Measurements from ENCODE around the gene BCL3.
"Not testable (repeated sequence)": the region's sequence is repeated elsewhere in the genome, so short reads cannot be mapped to it uniquely, and the experiment has no call there.

BCL3 gene

DNA sequence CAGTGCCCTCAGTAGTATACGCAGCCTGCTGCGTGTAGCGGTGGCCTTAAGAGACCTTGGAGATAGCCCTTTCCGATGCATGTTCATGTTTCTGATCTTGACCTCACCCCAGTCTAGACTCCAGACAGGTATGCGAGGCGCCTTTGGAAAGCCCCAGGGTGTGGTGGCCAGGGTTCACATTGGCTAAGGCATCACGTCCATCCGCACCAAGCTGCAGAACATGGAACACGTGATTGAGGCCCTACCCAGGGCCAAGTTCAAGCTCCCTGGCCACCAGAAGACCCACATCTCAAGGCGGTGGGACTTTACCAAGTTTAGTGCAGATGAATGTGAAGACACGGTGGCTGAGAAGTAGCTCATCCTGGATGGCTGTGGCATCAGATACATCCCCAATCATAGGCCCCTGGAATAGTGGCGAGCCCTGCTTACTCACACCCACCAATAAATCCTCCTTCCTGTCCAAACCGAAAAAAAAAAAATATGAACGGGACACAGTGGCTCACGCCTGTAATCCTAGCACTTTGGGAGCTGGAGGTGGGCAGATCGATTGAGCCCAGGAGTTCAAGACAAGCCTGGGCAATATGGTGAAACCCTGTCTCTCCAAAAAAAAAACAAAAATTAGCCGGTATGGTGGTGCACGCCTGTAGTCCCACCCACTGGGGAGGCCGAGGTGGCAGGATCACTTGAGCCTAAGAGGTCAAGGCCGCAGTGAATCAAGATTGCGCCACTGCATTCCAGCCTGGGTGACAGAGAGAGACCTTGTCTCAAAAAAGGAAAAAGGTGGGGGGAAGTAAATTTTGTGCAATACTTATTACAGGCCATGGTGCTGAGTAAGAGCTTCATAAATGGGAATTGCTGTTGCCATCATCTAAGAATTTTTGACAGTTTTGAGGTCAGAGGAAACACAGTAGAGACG is 16.8 kb downstream of the BCL3 start:
- Histone ChIP-seq H3K27ac (ENCODE audit: insufficient read depth in 1 of 2, low read depth in 1 of 2, low read length in 2 of 2, poor library complexity in 1 of 2, severe bottlenecking in 2 of 2) (no peak overlapping the region), H3K27me3 (replicated peaks in 2 of 5; ENCODE audit: control insufficient read depth in 4 of 5, insufficient read depth in 5 of 5, low read length in 4 of 5) (no peaks in the 10 kb centered on the region), H3K4me1 (ENCODE audit: control extremely low read depth in 1 of 4, control insufficient read depth in 4 of 4, insufficient read depth in 4 of 4, low read length in 3 of 4) (peaks cover 3 to 48% (median 26%) of the 10 kb centered on the region in 4 experiments), H3K9me3 (ENCODE audit: control extremely low read depth in 1 of 5, control insufficient read depth in 4 of 5, insufficient read depth in 2 of 5, low read depth in 1 of 5, low read length in 4 of 5) (peaks cover 0 to 3% (median 0%) of the 10 kb centered on the region in 5 experiments), H3K36me3 (ENCODE audit: control insufficient read depth in 4 of 4, insufficient read depth in 4 of 4, low read length in 3 of 4) (peaks cover 0 to 4% (median under 1%) of the 10 kb centered on the region in 4 experiments), H3K4me3 (ENCODE audit: control insufficient read depth in 1 of 7, extremely low read depth in 1 of 7, insufficient read depth in 4 of 7, low read depth in 2 of 7, low read length in 6 of 7) (no peak overlapping the region)
- 96% methylated on average over 18 of the region's 22 CpGs for WGBS (ENCODE audit: insufficient coverage)
- POLR2A ChIA-PET: interaction anchor here (1.0 to 2.1 kb wide), 3 partner anchors 8 to 12 kb away, joined by 5 to 11 read pairs (median 7); no protein-coding TSS in a partner anchor
- CTCF ChIA-PET: interaction anchor here (0.9 to 12.9 kb wide), 7 partner anchors 8 to 74 kb away, joined by 3 to 306 read pairs (median 6); no protein-coding TSS in a partner anchor
- peak in 2 of 3 donors; percentile 47 to 50 for DNase-seq

DNA sequence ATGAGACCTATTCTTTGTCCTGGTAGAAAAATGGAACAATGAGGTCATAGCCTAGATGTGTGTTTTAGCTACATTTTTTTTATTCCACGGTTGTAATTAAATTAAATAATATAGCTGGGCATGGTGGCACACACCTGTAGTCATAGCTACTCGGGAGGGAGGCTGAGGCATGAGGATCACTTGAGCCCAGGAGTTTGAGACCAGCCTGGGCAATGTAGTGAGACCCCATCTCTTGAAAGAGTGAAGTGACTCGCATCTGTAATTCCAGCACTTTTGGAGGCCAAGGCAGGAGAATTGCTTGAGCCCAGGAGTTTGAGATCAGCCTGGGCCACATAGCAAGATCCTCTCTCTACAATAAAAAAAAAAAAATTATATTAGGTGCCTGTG is 17.4 kb downstream of the BCL3 start:
- ChIA-PET POLR2A (interaction anchor here (1.0 to 2.1 kb wide), 3 partner anchors 8 to 12 kb away, joined by 5 to 11 read pairs (median 7); no protein-coding TSS in a partner anchor), CTCF (interaction anchor here (1.3 to 12.9 kb wide), 7 partner anchors 9 to 77 kb away, joined by 4 to 306 read pairs (median 6); no protein-coding TSS in a partner anchor)
- DNase-seq: no peak
- peaks cover 0 to 2% (median 0%) of the 10 kb centered on the region in 4 experiments for H3K36me3 ChIP-seq (ENCODE audit: control insufficient read depth in 4 of 4, insufficient read depth in 4 of 4, low read length in 3 of 4)
- peaks cover 3 to 47% (median 26%) of the 10 kb centered on the region in 4 experiments for H3K4me1 ChIP-seq (ENCODE audit: control extremely low read depth in 1 of 4, control insufficient read depth in 4 of 4, insufficient read depth in 4 of 4, low read length in 3 of 4)
- no peak overlapping the region for H3K4me3 ChIP-seq (ENCODE audit: control insufficient read depth in 1 of 7, extremely low read depth in 1 of 7, insufficient read depth in 4 of 7, low read depth in 2 of 7, low read length in 6 of 7)
- no peak overlapping the region for H3K27ac ChIP-seq (ENCODE audit: insufficient read depth in 1 of 2, low read depth in 1 of 2, low read length in 2 of 2, poor library complexity in 1 of 2, severe bottlenecking in 2 of 2)
- peaks cover 0 to 3% (median 0%) of the 10 kb centered on the region in 5 experiments for H3K9me3 ChIP-seq (ENCODE audit: control extremely low read depth in 1 of 5, control insufficient read depth in 4 of 5, insufficient read depth in 2 of 5, low read depth in 1 of 5, low read length in 4 of 5)
- H3K27me3 ChIP-seq (replicated peaks in 2 of 5; ENCODE audit: control insufficient read depth in 4 of 5, insufficient read depth in 5 of 5, low read length in 4 of 5): no peaks in the 10 kb centered on the region
- 96% methylated on average over 2 of the region's 3 CpGs for WGBS (ENCODE audit: insufficient coverage)

DNA sequence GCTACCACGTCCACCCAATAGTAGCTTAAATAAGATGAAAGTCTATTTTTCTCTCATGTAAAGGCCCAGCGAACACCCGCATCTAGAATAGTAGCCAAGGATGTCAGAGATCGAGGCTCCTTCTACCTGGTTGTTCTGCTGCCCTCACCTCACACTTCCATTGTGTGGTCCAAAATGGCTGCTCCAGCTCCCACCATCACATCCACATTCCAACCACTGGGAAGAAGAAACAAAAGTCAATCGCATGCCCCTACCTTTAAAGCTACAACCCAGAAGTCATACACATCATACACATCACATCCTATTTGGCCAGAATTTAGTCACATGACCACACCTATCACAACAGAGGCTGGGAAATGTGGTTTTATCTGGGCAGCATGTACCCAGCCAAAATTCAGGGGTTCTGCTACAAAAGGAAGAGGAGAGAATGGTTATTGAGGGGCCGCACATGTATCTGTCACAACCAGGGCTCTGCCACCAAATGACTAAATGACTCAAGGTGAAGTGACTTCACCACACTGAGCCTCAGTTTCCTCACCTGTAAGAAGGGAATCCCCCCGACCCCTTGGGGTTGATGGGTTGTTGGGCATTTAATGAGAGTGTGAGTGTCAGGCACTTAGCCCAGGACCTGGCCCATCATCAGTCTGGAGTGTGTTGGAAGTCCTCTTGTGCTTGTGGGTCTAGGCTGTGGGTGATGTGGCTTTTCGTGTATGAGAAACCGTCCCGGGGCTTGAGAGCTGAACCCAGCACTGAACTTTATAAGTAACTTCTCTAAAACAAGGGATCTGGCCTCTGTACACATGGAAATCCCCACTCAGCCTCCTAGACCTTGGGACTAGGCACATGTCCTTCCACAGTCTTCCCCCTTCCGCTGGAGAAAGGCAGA is 19.0 kb downstream of the BCL3 start:
- peak in 2 of 3 donors; percentile 55 to 66 for DNase-seq
- ChIA-PET CTCF (interaction anchor here (0.8 to 13.3 kb wide), 8 partner anchors 10 to 79 kb away, joined by 3 to 306 read pairs (median 5); no protein-coding TSS in a partner anchor), POLR2A (interaction anchor here (0.6 to 5.4 kb wide), 3 partner anchors 11 to 43 kb away, joined by 4 to 36 read pairs (median 5); no protein-coding TSS in a partner anchor)
- Histone ChIP-seq H3K4me3 (ENCODE audit: control insufficient read depth in 1 of 7, extremely low read depth in 1 of 7, insufficient read depth in 4 of 7, low read depth in 2 of 7, low read length in 6 of 7) (no peak overlapping the region), H3K27me3 (replicated peaks in 2 of 5; ENCODE audit: control insufficient read depth in 4 of 5, insufficient read depth in 5 of 5, low read length in 4 of 5) (no peaks in the 10 kb centered on the region), H3K9me3 (ENCODE audit: control extremely low read depth in 1 of 5, control insufficient read depth in 4 of 5, insufficient read depth in 2 of 5, low read depth in 1 of 5, low read length in 4 of 5) (peaks cover 0 to 3% (median 0%) of the 10 kb centered on the region in 5 experiments), H3K36me3 (ENCODE audit: control insufficient read depth in 4 of 4, insufficient read depth in 4 of 4, low read length in 3 of 4) (no peaks in the 10 kb centered on the region), H3K27ac (ENCODE audit: insufficient read depth in 1 of 2, low read depth in 1 of 2, low read length in 2 of 2, poor library complexity in 1 of 2, severe bottlenecking in 2 of 2) (no peak overlapping the region), H3K4me1 (ENCODE audit: control extremely low read depth in 1 of 4, control insufficient read depth in 4 of 4, insufficient read depth in 4 of 4, low read length in 3 of 4) (peaks cover 3 to 49% (median 26%) of the 10 kb centered on the region in 4 experiments)
- 100% methylated on average over 5 of the region's 11 CpGs for WGBS (ENCODE audit: insufficient coverage)

DNA sequence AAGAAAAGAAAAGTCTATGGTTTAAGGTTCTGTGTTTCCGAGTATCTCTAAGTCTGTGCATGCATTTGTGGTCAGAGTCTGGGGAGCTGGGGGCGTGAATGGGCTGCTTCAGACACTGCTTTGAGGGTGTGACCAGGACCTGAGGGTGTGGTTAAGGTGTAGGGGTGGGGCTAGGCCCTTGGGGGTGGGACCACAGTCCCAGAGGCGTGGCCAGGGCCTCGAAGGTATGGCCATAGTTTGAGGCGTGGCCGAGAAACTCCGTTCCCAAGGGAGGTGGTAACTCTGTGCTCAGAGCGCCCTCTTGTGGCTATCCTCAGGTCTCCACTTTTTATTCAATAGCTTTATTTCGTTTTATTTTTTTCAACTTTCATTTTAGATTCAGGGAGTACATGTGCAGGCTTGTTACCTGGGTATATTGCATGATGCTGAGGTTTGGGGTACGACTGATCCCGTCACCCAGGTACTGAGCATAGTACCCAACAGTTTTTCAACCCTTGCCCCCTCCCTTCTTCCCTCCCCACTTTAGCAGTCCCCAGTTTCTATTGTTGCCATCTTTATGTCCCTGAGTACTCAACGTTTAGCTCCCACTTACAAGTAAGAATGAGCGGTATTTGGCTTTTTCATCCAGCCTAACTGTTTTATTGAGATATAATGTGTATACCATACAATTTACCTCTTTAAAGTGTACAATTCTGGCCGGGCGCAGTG is 22.2 kb downstream of the BCL3 start:
- peaks cover 0 to 3% (median 0%) of the 10 kb centered on the region in 5 experiments for H3K9me3 ChIP-seq (ENCODE audit: control extremely low read depth in 1 of 5, control insufficient read depth in 4 of 5, insufficient read depth in 2 of 5, low read depth in 1 of 5, low read length in 4 of 5)
- peak; percentile 98 to 99 (median 99) for DNase-seq
- H3K4me1 ChIP-seq (ENCODE audit: control extremely low read depth in 1 of 4, control insufficient read depth in 4 of 4, insufficient read depth in 4 of 4, low read length in 3 of 4): peaks cover 3 to 29% (median 18%) of the 10 kb centered on the region in 4 experiments
- no peaks in the 10 kb centered on the region for H3K36me3 ChIP-seq (ENCODE audit: control insufficient read depth in 4 of 4, insufficient read depth in 4 of 4, low read length in 3 of 4)
- no peak overlapping the region for H3K27ac ChIP-seq (ENCODE audit: insufficient read depth in 1 of 2, low read depth in 1 of 2, low read length in 2 of 2, poor library complexity in 1 of 2, severe bottlenecking in 2 of 2)
- POLR2A ChIA-PET: interaction anchor here (0.6 to 5.4 kb wide), 9 partner anchors 15 to 200 kb away, joined by 3 to 36 read pairs (median 3); partner anchors contain the start of gene NECTIN2
- H3K27me3 ChIP-seq (replicated peaks in 2 of 5; ENCODE audit: control insufficient read depth in 4 of 5, insufficient read depth in 5 of 5, low read length in 4 of 5): no peaks in the 10 kb centered on the region
- CTCF ChIA-PET: interaction anchor here (0.6 to 13.3 kb wide), 21 partner anchors 8 to 161 kb away, joined by 3 to 306 read pairs (median 4); no protein-coding TSS in a partner anchor
- 0% methylated on average over 5 of the region's 15 CpGs for whole genome bisulfite sequencing (ENCODE audit: insufficient coverage)
- H3K4me3 ChIP-seq (ENCODE audit: control insufficient read depth in 1 of 7, extremely low read depth in 1 of 7, insufficient read depth in 4 of 7, low read depth in 2 of 7, low read length in 6 of 7): peak overlapping the region in 2 of 7 experiments; percentile 19 to 28

DNA sequence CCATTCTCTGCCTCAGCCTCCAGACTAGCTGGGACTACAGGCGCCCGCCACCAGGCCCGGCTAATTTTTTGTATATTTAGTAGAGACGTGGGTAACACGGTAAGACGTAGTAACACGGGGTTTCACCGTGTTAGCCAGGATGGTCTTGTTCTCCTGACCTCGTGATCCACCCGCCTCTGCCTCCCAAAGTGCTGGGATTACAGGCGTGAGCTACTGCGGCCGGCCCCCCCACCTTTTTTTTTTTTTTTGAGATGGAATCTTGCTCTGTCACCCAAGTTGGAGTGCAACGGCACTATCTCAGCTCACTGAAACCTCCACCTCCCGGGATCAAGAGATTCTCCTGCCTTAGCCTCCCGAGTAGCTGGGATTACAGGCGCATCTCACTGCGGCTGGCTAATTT is 23.6 kb downstream of the BCL3 start:
- ChIA-PET POLR2A (interaction anchor here (2.3 to 5.4 kb wide), 2 partner anchors 19 to 50 kb away, joined by 10 to 36 read pairs; no protein-coding TSS in a partner anchor), CTCF (interaction anchor here (0.7 to 13.3 kb wide), 13 partner anchors 9 to 118 kb away, joined by 3 to 306 read pairs (median 5); no protein-coding TSS in a partner anchor)
- not testable (repeated sequence) for H3K4me3 ChIP-seq (ENCODE audit: control insufficient read depth in 1 of 7, extremely low read depth in 1 of 7, insufficient read depth in 4 of 7, low read depth in 2 of 7, low read length in 6 of 7); H3K36me3 ChIP-seq (ENCODE audit: control insufficient read depth in 4 of 4, insufficient read depth in 4 of 4, low read length in 3 of 4); DNase-seq; H3K9me3 ChIP-seq (ENCODE audit: control extremely low read depth in 1 of 5, control insufficient read depth in 4 of 5, insufficient read depth in 2 of 5, low read depth in 1 of 5, low read length in 4 of 5); H3K27me3 ChIP-seq (replicated peaks in 2 of 5; ENCODE audit: control insufficient read depth in 4 of 5, insufficient read depth in 5 of 5, low read length in 4 of 5); H3K27ac ChIP-seq (ENCODE audit: insufficient read depth in 1 of 2, low read depth in 1 of 2, low read length in 2 of 2, poor library complexity in 1 of 2, severe bottlenecking in 2 of 2)
- H3K4me1 ChIP-seq (ENCODE audit: control extremely low read depth in 1 of 4, control insufficient read depth in 4 of 4, insufficient read depth in 4 of 4, low read length in 3 of 4): peaks cover 3 to 26% (median 17%) of the 10 kb centered on the region in 4 experiments
- 93% methylated on average over 13 of the region's 18 CpGs for WGBS (ENCODE audit: insufficient coverage)

DNA sequence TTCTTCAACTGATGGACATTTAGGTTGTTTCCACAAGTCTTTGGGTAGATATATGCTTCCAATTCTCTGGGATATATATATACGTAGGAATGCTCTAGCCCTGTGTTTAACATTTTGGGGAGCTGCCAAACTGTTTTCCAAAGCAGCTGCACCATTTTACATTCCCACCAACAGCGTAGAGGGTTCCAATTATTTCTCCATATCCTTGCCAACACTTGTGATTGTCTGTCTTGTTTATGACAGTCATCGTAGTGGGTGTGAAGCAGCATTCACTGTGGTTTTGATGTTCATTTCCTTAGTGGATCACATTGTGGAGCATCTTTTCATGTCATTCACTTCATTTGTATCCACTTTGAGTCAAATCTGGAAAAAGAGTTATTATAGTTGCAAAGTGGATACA is 24.5 kb downstream of the BCL3 start:
- POLR2A ChIA-PET: no interaction called here
- DNase-seq: no peak
- Histone ChIP-seq H3K27ac (ENCODE audit: insufficient read depth in 1 of 2, low read depth in 1 of 2, low read length in 2 of 2, poor library complexity in 1 of 2, severe bottlenecking in 2 of 2) (no peak overlapping the region), H3K27me3 (replicated peaks in 2 of 5; ENCODE audit: control insufficient read depth in 4 of 5, insufficient read depth in 5 of 5, low read length in 4 of 5) (peaks cover 0 to 2% (median 0%) of the 10 kb centered on the region in 5 experiments), H3K9me3 (ENCODE audit: control extremely low read depth in 1 of 5, control insufficient read depth in 4 of 5, insufficient read depth in 2 of 5, low read depth in 1 of 5, low read length in 4 of 5) (peaks cover 0 to 3% (median 0%) of the 10 kb centered on the region in 5 experiments), H3K4me1 (ENCODE audit: control extremely low read depth in 1 of 4, control insufficient read depth in 4 of 4, insufficient read depth in 4 of 4, low read length in 3 of 4) (peaks cover 3 to 18% (median 14%) of the 10 kb centered on the region in 4 experiments), H3K36me3 (ENCODE audit: control insufficient read depth in 4 of 4, insufficient read depth in 4 of 4, low read length in 3 of 4) (no peaks in the 10 kb centered on the region), H3K4me3 (ENCODE audit: control insufficient read depth in 1 of 7, extremely low read depth in 1 of 7, insufficient read depth in 4 of 7, low read depth in 2 of 7, low read length in 6 of 7) (no peak overlapping the region)
- WGBS (ENCODE audit: insufficient coverage): 100% methylated on average over 1 of the region's 3 CpGs
- CTCF ChIA-PET: interaction anchor here (0.8 to 13.3 kb wide), 12 partner anchors 9 to 197 kb away, joined by 3 to 306 read pairs (median 6); no protein-coding TSS in a partner anchor

Measured in common myeloid progenitor, CD34-positive (primary cell).